Activated CD8-positive, alpha-beta T cell treated with anti-CD3 and anti-CD28 coated beads for 36 hours (primary cell): Measurements from ENCODE around the gene PNRC1. TPM values are rescaled to one million over a fixed set of nuclear protein-coding genes. Genes with fewer than 3 reads are reported as not detected.
A peak's percentile ranks its signal among the peaks of the same experiment; 100 is the strongest.

Experiments
- ATAC-seq: fragments of 200-7000 bp; cut with Tn5 transposase; one replicate; pipeline ENCODE4 v1.10.0; 2021; ENCODE audit warnings: mild to moderate bottlenecking, moderate library complexity
- CTCF ChIA-PET: fragments of 350-600 bp; sonication (Branson Sonifier 250); formaldehyde crosslinking; loops from one replicate; lab custom pipeline; 2021; ENCODE audit warnings: antibody characterized with exemption; lab: Charles Lee
- POLR2A ChIA-PET: fragments of 350-600 bp; sonication (Branson Sonifier 250); formaldehyde crosslinking; loops from one replicate; lab custom pipeline; 2021; ENCODE audit warnings: antibody characterized with exemption; lab: Charles Lee
- DNase-seq: peaks from one replicate; pipeline ENCODE4 v3.0.0-alpha.2; 2020
- H3K27ac Mint-ChIP-seq: one replicate; pipeline ENCODE4 v1.8.0; 2021; ENCODE audit warnings: mild to moderate bottlenecking, mixed read lengths
- H3K27me3 Mint-ChIP-seq: one replicate; pipeline ENCODE4 v1.8.0; 2021; ENCODE audit warnings: mixed read lengths
- H3K36me3 Mint-ChIP-seq: one replicate; pipeline ENCODE4 v1.8.0; 2021; ENCODE audit warnings: low read depth, mixed read lengths
- H3K4me1 Mint-ChIP-seq: one replicate; pipeline ENCODE4 v1.8.0; 2021; ENCODE audit warnings: low read depth, mixed read lengths
- H3K4me3 Mint-ChIP-seq: one replicate; pipeline ENCODE4 v1.8.0; 2021; ENCODE audit warnings: mild to moderate bottlenecking, moderate library complexity, mixed read lengths
- H3K9me3 Mint-ChIP-seq: one replicate; pipeline ENCODE4 v1.8.0; 2021; ENCODE audit warnings: mixed read lengths
- intact Hi-C: fragments of 100-400 bp; cut with micrococcal nuclease; formaldehyde crosslinking; loops from one replicate; pipeline ENCODE4 v1.10.0; 2022
- total RNA-seq, 2 experiments: library from RNA; stranded (reverse); gene quantifications; one replicate each; pipeline ENCODE4 v1.2.3, GENCODE V29; 2021
- TF ChIP-seq, protein P1 (sequence below): fragments of 200-600 bp; IDR thresholded peaks from one replicate; pipeline ENCODE4 v1.8.0; 2022; ENCODE audit warnings: antibody characterized with exemption, mild to moderate bottlenecking

The PNRC1 gene
- total RNA-seq, 2 experiments from 2014 or later, result 157 to 162 TPM

DNA sequence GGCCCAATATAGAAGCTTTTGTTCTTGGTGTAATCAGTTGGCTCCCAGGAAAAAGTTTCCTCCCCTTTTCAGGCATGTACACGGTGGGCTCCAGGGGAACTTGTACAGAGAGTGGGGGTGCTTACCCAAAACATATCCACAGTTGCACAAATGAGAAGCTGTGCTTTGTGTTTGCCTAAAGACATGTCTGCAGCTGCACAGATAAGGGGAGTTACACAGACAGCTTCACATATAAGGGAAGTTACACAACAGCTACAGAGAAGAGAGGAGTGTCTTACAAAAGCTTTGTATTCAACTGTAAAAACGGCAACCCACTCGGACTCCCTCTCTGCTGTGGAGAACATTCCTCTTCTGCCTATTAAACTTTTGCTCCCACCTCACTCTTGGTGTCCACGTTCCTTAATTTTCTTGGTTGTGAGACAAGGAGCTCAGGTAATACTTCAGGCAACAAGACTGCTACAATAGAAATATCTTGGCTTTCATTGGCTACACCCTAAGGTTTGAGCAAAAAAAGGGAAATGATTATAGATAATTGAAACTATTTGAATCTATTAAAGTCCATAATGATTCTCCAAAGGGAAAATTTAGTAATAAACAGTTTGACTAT is 7.4 kb upstream of the PNRC1 start:
- no peak for DNase-seq
- no peak for ATAC-seq
- Mint-ChIP-seq H3K27ac (no peak overlapping the region), H3K9me3 (no peaks in the 10 kb centered on the region), H3K27me3 (no peaks in the 10 kb centered on the region), H3K4me1 (peaks cover 3% of the 10 kb centered on the region), H3K36me3 (no peaks in the 10 kb centered on the region), H3K4me3 (no peak overlapping the region)
- intact Hi-C loops, result no loop called here
- ChIA-PET POLR2A (interaction anchor here (0.6 to 2.6 kb wide), 5 partner anchors 8 to 100 kb away, joined by 3 to 10 read pairs (median 3); partner anchors contain the start of gene PNRC1), CTCF (interaction anchor here (0.7 to 4.1 kb wide), 4 partner anchors 90 to 299 kb away, joined by 3 to 16 read pairs (median 3); no protein-coding TSS in a partner anchor)
- TF ChIP-seq, protein P1, sequence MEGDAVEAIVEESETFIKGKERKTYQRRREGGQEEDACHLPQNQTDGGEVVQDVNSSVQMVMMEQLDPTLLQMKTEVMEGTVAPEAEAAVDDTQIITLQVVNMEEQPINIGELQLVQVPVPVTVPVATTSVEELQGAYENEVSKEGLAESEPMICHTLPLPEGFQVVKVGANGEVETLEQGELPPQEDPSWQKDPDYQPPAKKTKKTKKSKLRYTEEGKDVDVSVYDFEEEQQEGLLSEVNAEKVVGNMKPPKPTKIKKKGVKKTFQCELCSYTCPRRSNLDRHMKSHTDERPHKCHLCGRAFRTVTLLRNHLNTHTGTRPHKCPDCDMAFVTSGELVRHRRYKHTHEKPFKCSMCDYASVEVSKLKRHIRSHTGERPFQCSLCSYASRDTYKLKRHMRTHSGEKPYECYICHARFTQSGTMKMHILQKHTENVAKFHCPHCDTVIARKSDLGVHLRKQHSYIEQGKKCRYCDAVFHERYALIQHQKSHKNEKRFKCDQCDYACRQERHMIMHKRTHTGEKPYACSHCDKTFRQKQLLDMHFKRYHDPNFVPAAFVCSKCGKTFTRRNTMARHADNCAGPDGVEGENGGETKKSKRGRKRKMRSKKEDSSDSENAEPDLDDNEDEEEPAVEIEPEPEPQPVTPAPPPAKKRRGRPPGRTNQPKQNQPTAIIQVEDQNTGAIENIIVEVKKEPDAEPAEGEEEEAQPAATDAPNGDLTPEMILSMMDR, result no peak

DNA sequence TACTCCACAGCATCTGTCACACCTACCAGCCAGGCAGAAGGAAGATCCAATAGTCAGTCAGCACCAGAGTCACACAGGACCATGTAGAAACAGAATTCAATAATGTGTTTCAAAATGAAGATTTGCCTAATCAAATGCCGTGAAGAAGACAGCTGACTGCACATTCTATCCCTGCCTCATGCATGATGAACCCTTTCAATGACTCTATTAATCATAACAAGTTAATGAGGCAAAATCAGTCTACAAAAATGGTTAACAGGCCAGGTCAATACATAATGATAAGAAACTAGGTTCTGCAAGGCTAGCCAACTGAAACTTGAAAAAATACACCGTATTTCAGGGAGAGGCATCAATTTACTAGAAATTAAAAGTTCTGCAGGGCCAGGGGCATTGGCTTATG is 6.7 kb upstream of the PNRC1 start:
- H3K36me3 Mint-ChIP-seq, result no peaks in the 10 kb centered on the region
- no peak overlapping the region for H3K4me3 Mint-ChIP-seq
- ChIA-PET POLR2A (interaction anchor here (0.6 to 2.6 kb wide), 3 partner anchors 7 to 100 kb away, joined by 3 to 10 read pairs (median 8); partner anchors contain the start of gene PNRC1), CTCF (interaction anchor here (1.1 to 4.1 kb wide), 2 partner anchors 91 to 298 kb away, joined by 3 to 16 read pairs; no protein-coding TSS in a partner anchor)
- peaks cover 6% of the 10 kb centered on the region for H3K4me1 Mint-ChIP-seq
- DNase-seq (no peak), ATAC-seq (no peak)
- intact Hi-C loops, result no loop called here
- no peaks in the 10 kb centered on the region for H3K27me3 Mint-ChIP-seq
- TF ChIP-seq, protein P1, result no peak
- no peak overlapping the region for H3K27ac Mint-ChIP-seq
- no peaks in the 10 kb centered on the region for H3K9me3 Mint-ChIP-seq

- Mint-ChIP-seq H3K27me3 (no peaks in the 10 kb centered on the region), H3K27ac (peak overlapping the region; percentile 99), H3K4me3 (peak overlapping the region; percentile 93), H3K4me1 (peaks cover 17% of the 10 kb centered on the region), H3K36me3 (peaks cover 30% of the 10 kb centered on the region), H3K9me3 (no peaks in the 10 kb centered on the region)
- DNase-seq (peak; percentile 85), ATAC-seq (peak; percentile 34)
- intact Hi-C loops, result loop anchor here (2.0 to 10.0 kb wide), 3 partner anchors 65 to 275 kb away; partner anchors contain the start of gene UBE2J1
- ChIA-PET POLR2A (interaction anchor here (0.7 to 8.8 kb wide), 13 partner anchors 10 to 273 kb away, joined by 3 to 108 read pairs (median 8); partner anchors contain the start of genes PM20D2 and UBE2J1), CTCF (interaction anchor here (0.8 to 3.6 kb wide), 10 partner anchors 10 to 97 kb away, joined by 3 to 27 read pairs (median 4); partner anchors contain the start of gene PM20D2)
- TF ChIP-seq, protein P1, result no peak
These were observed 878 bp upstream of the PNRC1 start for GRCh38 chr6:89079511-89080234.

GRCh38 chr6:89081129-89081422 is 525 bp downstream of the PNRC1 start:
- Mint-ChIP-seq H3K36me3 (peaks cover 40% of the 10 kb centered on the region), H3K27ac (peak overlapping the region; percentile 99)
- peak; percentile 6 for ATAC-seq

More at GRCh38 chr6:89081129-89081422, 525 bp downstream of the PNRC1 start:
- H3K27me3 Mint-ChIP-seq, result no peaks in the 10 kb centered on the region
- peak overlapping the region; percentile 93 for H3K4me3 Mint-ChIP-seq
- DNase-seq, result no peak
- TF ChIP-seq, protein P1, result no peak
- intact Hi-C loops, result loop anchor here (2.0 to 10.0 kb wide), 2 partner anchors 64 to 274 kb away; partner anchors contain the start of gene UBE2J1
- peaks cover 27% of the 10 kb centered on the region for H3K4me1 Mint-ChIP-seq
- ChIA-PET POLR2A (interaction anchor here (0.6 to 8.8 kb wide), 20 partner anchors 9 to 272 kb away, joined by 3 to 108 read pairs (median 4); partner anchors contain the start of genes PM20D2, RNGTT, SRSF12 and UBE2J1), CTCF (interaction anchor here (0.9 to 3.3 kb wide), 4 partner anchors 65 to 98 kb away, joined by 3 to 27 read pairs (median 11); partner anchors contain the start of gene PM20D2)
- H3K9me3 Mint-ChIP-seq, result no peaks in the 10 kb centered on the region
